A673 (cell line): ENCODE measurements around the gene ITIH6.

ENCODE experiments used
- CTCF ChIP-seq: fragments of 300-800, 200-600 bp; sonication (generic); conservative IDR thresholded peaks from 2 replicates; pipeline ENCODE4 v1.5.1; 2017; ENCODE audit warnings: low read depth, mild to moderate bottlenecking, antibody characterized with exemption, low read length, moderate library complexity, mixed read lengths
- EZH2 ChIP-seq: fragments of 200-600 bp; sonication (generic); IDR thresholded peaks from 2 replicates; pipeline ENCODE4 v1.6.1; 2017; ENCODE audit warnings: borderline replicate concordance, low read depth, mild to moderate bottlenecking, mixed read lengths, antibody characterized with exemption, low read length; ENCODE audit not compliant: poor library complexity, severe bottlenecking

- TF ChIP-seq EZH2 (no peak), CTCF (no peak)
Measured at GRCh38 chrX:54807524-54808108, 9.6 kb upstream of the ITIH6 start, which contains the start of gene MAGED2.
